NCI-H524 treated with DMSO at 0.1 percent for 48 hours (cell line): ENCODE measurements around the gene TNFSF15.
"Not testable (repeated sequence)": the region's sequence is repeated elsewhere in the genome, so short reads cannot be mapped to it uniquely, and the experiment has no call there.

Source experiments
- DNase-seq: peaks from one replicate; lab custom pipeline; 2025; lab: John Stamatoyannopoulos, UW

The TNFSF15 gene

GRCh38 chr9:114746591-114747346, 59.1 kb downstream of the TNFSF15 start:
- no peak for DNase-seq

- no peak for DNase-seq
Measured at GRCh38 chr9:114745879-114746550, 59.8 kb downstream of the TNFSF15 start.

DNA sequence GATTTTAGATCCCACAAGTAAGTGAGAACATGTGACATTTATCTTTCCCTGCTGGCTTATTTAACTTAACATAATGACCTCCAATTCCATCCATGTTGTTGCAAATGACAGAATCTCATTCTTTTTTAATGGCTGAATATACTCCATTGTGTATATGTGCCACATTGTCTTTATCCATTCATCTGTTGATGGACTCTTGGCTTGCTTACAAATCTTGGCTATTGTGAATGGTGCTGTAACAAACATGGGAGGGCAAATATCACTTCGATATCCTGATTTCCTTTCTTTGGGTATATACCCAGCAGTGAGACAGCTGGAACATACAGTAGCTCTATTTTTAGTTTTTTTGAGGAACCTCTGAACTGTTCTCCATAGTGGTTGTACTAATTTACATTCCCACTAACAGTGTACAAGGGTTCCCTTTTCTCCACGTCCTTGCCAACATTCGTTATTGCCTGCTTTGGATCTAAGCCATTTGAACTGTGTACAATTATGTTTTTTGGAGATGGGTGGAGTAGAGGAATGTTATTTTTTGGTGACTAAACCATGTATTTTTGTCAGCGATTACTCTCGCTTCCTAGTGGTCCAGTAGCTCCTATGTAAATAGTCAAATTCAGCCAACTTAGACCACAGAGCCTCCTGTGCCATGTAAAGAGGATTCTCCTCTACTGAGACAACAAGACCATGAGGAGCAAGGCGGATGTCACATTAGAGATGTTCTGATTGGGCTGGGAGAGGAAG, 60.6 kb downstream of the TNFSF15 start:
- no peak for DNase-seq

GRCh38 chr9:114743446-114743845, 62.4 kb downstream of the TNFSF15 start:
- DNase-seq, result no peak

DNA sequence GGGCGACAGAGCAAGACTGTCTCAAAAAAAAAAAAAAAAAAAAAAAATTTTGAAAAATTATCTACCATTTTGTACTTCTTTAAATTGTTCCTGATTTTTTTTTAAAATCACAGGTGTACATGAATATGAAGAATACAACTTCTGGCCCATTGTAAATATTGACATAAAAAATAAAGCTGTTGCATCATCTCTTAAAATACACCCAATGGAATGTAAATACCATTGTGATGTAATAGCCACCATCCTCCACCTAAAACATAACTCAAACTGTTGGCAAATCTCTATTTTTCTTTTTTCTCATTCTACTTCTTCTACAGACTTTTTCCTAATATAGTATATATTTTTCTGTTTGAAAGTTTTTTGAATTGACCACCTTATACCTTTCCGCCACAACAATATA, 62.9 kb downstream of the TNFSF15 start:
- DNase-seq, result no peak

- DNase-seq, result not testable (repeated sequence)
Measured at GRCh38 chr9:114741521-114741920, 64.3 kb downstream of the TNFSF15 start.

GRCh38 chr9:114738581-114739316, 67.1 kb downstream of the TNFSF15 start:
- no peak for DNase-seq

DNA sequence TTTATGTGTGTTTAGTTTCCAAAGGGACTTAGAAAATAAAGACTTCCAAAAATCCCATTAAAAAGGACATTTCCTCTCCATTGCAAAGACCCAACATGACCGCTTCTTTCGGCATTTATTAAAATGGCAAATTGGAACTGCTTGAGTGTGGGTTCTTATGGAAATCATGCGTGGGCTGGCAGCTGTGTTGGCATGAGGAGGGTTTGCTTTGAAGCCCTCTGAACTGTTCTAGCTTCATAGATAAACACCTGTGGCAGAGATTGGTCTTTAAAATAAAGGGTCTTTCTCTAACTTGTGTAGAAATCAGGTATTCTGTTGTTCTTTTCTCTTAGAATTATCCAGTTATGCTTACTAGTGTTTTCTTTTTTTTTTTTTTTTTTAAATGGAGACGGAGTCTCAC, 68.0 kb downstream of the TNFSF15 start:
- DNase-seq, result no peak

- no peak for DNase-seq
Measured at GRCh38 chr9:114737118-114737517, 68.7 kb downstream of the TNFSF15 start.

DNA sequence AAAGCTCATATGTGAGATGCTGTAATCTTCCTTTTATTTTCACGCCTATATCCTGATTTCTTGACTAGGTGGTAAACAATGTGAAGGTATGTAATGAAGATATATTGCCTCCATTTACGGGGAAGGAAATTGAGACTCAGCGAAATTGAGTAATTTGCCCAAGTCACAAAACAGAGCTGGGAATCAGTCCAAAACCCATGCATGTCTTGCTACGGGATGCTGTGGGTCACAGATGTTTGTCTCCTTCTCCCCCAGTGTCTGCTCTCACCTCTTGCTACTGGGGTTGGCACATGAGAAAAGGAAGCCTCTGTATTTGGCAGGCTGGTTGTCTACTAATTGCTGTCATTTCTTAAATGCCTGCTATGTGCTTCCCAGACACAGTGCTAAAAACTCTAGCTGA, 70.1 kb downstream of the TNFSF15 start:
- DNase-seq, result no peak

GRCh38 chr9:114735139-114735538, 70.7 kb downstream of the TNFSF15 start:
- not testable (repeated sequence) for DNase-seq
